HG02981 (cell line): ENCODE measurements around the gene YPEL4.
"Not testable (repeated sequence)": the region's sequence is repeated elsewhere in the genome, so short reads cannot be mapped to it uniquely, and the experiment has no call there.

Source experiments
- ATAC-seq: cut with Tn5 transposase; IDR thresholded peaks from one replicate; pipeline ENCODE4 v1.9.1; 2021; ENCODE audit warnings: mild to moderate bottlenecking, moderate library complexity; ENCODE audit not compliant: unreplicated experiment

The YPEL4 gene

GRCh38 chr11:57649826-57650738 lies at the start of gene YPEL4:
Gene YPEL4 (minus strand): TSS chr11:57649912. CDS start chr11:57647107, 2,805 bp downstream.
- no peak for ATAC-seq

- ATAC-seq, result no peak
Observed at GRCh38 chr11:57698843-57699365, 49.2 kb upstream of the YPEL4 start.

GRCh38 chr11:57690474-57690873 lies 40.8 kb upstream of the YPEL4 start:
- not testable (repeated sequence) for ATAC-seq

GRCh38 chr11:57681168-57681567 lies 31.5 kb upstream of the YPEL4 start:
- ATAC-seq, result no peak

- peak; percentile 26 for ATAC-seq
Observed at GRCh38 chr11:57680552-57680874, 30.8 kb upstream of the YPEL4 start.

GRCh38 chr11:57679396-57679795 lies 29.7 kb upstream of the YPEL4 start:
- ATAC-seq, result no peak

GRCh38 chr11:57675176-57675941 lies 25.6 kb upstream of the YPEL4 start:
- ATAC-seq, result no peak

GRCh38 chr11:57674251-57674650 lies 24.5 kb upstream of the YPEL4 start:
- no peak for ATAC-seq

- peak; percentile 4 for ATAC-seq
Observed at GRCh38 chr11:57668434-57668782, 18.7 kb upstream of the YPEL4 start.

- ATAC-seq, result peak; percentile 87
Observed at GRCh38 chr11:57667736-57668433, 18.2 kb upstream of the YPEL4 start, which contains the start of gene ZDHHC5. Gene ZDHHC5 (plus strand): TSS chr11:57668114. CDS start chr11:57673091, 4,977 bp downstream.

- ATAC-seq, result peak; percentile 57
Observed at GRCh38 chr11:57667117-57667735, 17.5 kb upstream of the YPEL4 start.

GRCh38 chr11:57663975-57664374 lies 14.3 kb upstream of the YPEL4 start:
- ATAC-seq, result no peak

- no peak for ATAC-seq
Observed at GRCh38 chr11:57662893-57663292, 13.2 kb upstream of the YPEL4 start.

GRCh38 chr11:57659669-57660068 lies 10.0 kb upstream of the YPEL4 start:
- no peak for ATAC-seq

- no peak for ATAC-seq
Observed at GRCh38 chr11:57658023-57658361, 8.3 kb upstream of the YPEL4 start.

GRCh38 chr11:57657194-57658022 lies 7.7 kb upstream of the YPEL4 start, which contains the start of gene CLP1:
Gene CLP1 (plus strand): TSS chr11:57657762. CDS start chr11:57659477, 1,715 bp downstream.
- ATAC-seq, result peak; percentile 99

GRCh38 chr11:57656885-57657193 lies 7.1 kb upstream of the YPEL4 start:
- no peak for ATAC-seq

GRCh38 chr11:57653163-57653562 lies 3.5 kb upstream of the YPEL4 start:
- no peak for ATAC-seq

- no peak for ATAC-seq
Observed at GRCh38 chr11:57652662-57653061, 3.0 kb upstream of the YPEL4 start.

GRCh38 chr11:57652230-57652629 lies 2.5 kb upstream of the YPEL4 start:
- not testable (repeated sequence) for ATAC-seq
